ENCODE results near the gene ANAPC13. TPM values are rescaled to one million over a fixed set of nuclear protein-coding genes. Genes with fewer than 3 reads are reported as not detected.

ANAPC13 gene
- total and polyA plus RNA-seq, 2 of the 13 experiments (the other 11 are each of a cell fraction or from before 2014, with no cell fraction given), result 48.7 to 69.1 TPM

DNA sequence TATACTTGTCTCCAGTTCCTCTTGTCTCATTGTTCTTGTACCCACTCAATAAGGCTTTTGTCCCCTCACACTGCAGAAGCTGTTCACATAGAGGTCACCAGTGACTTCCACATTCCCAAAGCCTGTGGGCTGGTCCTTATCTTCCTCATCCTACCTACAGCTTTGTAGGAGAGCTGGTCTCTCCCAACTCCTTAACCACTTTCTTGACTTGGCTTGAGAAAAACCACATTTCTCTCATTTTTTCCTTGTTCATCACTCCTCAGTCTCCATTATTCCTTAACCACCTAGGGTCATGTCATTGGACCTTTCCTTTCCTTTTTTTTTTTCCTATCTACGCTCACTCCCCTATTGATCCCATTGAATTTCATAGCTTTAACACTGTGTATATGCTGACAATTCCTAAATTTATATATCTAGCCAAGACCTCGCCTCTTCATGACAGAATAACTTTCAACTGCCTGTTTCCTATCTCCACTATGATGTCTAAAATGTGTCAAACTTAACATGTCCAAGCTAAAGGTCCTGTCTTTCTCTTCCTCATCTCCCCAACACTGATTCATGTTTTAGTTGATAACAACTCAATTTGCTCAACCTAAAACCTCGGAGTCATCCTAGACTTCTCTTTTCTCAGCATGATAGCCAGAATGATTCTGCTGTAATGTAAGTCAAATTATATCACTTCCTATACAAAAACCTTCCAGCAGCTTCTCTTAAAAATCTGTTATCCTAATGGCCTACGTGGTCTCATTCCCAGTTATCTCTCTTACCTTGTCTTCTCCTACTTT lies 49.6 kb upstream of the ANAPC13 start:
- ChIA-PET CTCF (ENCODE audit: low intra/inter-chr PET ratio, low total read pairs) (no interaction called here), POLR2A (no interaction called here)

More for the DNA sequence above, 49.6 kb upstream of the ANAPC13 start:
- ATAC-seq (no peak), FAIRE-seq (no peak), DNase-seq (ENCODE audit: low spot score) (no peak)
- peaks cover 5 to 6% of the 10 kb centered on the region in 2 experiments for H3K36me3 ChIP-seq (replicated peaks in 1 of 2; ENCODE audit: control insufficient read depth in 1 of 2, insufficient read depth in 2 of 2, low read length in 2 of 2)
- no peaks in the 10 kb centered on the region for H3K4me1 ChIP-seq (ENCODE audit: insufficient read depth, low read length)
- no peaks in the 10 kb centered on the region for H3K27me3 ChIP-seq (ENCODE audit: control insufficient read depth in 1 of 2, insufficient read depth in 2 of 2, low read length in 2 of 2)
- intact Hi-C loops (cut with micrococcal nuclease; ENCODE audit: unreplicated experiment) (no loop called here), in situ Hi-C loops (cut with HindIII; ENCODE audit: extremely low pct_ligation_motif_present, low pct_unique_long_range_greater_than_20kb) (no loop called here)
- no peak overlapping the region for H3K27ac ChIP-seq (ENCODE audit: extremely low read length, insufficient read depth, low read length)
- H2AFZ ChIP-seq (ENCODE audit: low read length), result no peak overlapping the region
- no peak overlapping the region for H3K4me2 ChIP-seq (ENCODE audit: low read depth, low read length)
- BruUV-seq (replicated peaks), result no TSS peak
- no peak overlapping the region for H3K9ac ChIP-seq (ENCODE audit: insufficient read depth, low read depth, low read length)
- TF ChIP-seq RXRA (CRISPR knock-in tag; IDR thresholded peaks at IDR 0.05) (no peak), ZNF883 (CRISPR knock-in tag; IDR thresholded peaks at IDR 0.05; ENCODE audit: not compliant biosample characterization) (no peak), ZNF136 (CRISPR knock-in tag; IDR thresholded peaks at IDR 0.05; ENCODE audit: low read depth) (no peak), ZSCAN20 (CRISPR knock-in tag; IDR thresholded peaks at IDR 0.05; ENCODE audit: borderline replicate concordance) (no peak), SMC3 (IDR thresholded peaks at IDR 0.05; ENCODE audit: low read length) (no peak), HNRNPUL1 (IDR thresholded peaks at IDR 0.05; ENCODE audit: low read depth, low read length) (no peak), ZNF468 (CRISPR knock-in tag; IDR thresholded peaks at IDR 0.05) (no peak), ZEB1 (IDR thresholded peaks at IDR 0.05; ENCODE audit: insufficient replicate concordance, low read depth) (no peak), THYN1 (CRISPR knock-in tag; IDR thresholded peaks at IDR 0.05; ENCODE audit: borderline replicate concordance, low read depth) (no peak)
- TF ChIP-seq, protein P1, sequence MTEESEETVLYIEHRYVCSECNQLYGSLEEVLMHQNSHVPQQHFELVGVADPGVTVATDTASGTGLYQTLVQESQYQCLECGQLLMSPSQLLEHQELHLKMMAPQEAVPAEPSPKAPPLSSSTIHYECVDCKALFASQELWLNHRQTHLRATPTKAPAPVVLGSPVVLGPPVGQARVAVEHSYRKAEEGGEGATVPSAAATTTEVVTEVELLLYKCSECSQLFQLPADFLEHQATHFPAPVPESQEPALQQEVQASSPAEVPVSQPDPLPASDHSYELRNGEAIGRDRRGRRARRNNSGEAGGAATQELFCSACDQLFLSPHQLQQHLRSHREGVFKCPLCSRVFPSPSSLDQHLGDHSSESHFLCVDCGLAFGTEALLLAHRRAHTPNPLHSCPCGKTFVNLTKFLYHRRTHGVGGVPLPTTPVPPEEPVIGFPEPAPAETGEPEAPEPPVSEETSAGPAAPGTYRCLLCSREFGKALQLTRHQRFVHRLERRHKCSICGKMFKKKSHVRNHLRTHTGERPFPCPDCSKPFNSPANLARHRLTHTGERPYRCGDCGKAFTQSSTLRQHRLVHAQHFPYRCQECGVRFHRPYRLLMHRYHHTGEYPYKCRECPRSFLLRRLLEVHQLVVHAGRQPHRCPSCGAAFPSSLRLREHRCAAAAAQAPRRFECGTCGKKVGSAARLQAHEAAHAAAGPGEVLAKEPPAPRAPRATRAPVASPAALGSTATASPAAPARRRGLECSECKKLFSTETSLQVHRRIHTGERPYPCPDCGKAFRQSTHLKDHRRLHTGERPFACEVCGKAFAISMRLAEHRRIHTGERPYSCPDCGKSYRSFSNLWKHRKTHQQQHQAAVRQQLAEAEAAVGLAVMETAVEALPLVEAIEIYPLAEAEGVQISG (CRISPR knock-in tag; IDR thresholded peaks at IDR 0.05), result no peak
- TF ChIP-seq, protein P2, sequence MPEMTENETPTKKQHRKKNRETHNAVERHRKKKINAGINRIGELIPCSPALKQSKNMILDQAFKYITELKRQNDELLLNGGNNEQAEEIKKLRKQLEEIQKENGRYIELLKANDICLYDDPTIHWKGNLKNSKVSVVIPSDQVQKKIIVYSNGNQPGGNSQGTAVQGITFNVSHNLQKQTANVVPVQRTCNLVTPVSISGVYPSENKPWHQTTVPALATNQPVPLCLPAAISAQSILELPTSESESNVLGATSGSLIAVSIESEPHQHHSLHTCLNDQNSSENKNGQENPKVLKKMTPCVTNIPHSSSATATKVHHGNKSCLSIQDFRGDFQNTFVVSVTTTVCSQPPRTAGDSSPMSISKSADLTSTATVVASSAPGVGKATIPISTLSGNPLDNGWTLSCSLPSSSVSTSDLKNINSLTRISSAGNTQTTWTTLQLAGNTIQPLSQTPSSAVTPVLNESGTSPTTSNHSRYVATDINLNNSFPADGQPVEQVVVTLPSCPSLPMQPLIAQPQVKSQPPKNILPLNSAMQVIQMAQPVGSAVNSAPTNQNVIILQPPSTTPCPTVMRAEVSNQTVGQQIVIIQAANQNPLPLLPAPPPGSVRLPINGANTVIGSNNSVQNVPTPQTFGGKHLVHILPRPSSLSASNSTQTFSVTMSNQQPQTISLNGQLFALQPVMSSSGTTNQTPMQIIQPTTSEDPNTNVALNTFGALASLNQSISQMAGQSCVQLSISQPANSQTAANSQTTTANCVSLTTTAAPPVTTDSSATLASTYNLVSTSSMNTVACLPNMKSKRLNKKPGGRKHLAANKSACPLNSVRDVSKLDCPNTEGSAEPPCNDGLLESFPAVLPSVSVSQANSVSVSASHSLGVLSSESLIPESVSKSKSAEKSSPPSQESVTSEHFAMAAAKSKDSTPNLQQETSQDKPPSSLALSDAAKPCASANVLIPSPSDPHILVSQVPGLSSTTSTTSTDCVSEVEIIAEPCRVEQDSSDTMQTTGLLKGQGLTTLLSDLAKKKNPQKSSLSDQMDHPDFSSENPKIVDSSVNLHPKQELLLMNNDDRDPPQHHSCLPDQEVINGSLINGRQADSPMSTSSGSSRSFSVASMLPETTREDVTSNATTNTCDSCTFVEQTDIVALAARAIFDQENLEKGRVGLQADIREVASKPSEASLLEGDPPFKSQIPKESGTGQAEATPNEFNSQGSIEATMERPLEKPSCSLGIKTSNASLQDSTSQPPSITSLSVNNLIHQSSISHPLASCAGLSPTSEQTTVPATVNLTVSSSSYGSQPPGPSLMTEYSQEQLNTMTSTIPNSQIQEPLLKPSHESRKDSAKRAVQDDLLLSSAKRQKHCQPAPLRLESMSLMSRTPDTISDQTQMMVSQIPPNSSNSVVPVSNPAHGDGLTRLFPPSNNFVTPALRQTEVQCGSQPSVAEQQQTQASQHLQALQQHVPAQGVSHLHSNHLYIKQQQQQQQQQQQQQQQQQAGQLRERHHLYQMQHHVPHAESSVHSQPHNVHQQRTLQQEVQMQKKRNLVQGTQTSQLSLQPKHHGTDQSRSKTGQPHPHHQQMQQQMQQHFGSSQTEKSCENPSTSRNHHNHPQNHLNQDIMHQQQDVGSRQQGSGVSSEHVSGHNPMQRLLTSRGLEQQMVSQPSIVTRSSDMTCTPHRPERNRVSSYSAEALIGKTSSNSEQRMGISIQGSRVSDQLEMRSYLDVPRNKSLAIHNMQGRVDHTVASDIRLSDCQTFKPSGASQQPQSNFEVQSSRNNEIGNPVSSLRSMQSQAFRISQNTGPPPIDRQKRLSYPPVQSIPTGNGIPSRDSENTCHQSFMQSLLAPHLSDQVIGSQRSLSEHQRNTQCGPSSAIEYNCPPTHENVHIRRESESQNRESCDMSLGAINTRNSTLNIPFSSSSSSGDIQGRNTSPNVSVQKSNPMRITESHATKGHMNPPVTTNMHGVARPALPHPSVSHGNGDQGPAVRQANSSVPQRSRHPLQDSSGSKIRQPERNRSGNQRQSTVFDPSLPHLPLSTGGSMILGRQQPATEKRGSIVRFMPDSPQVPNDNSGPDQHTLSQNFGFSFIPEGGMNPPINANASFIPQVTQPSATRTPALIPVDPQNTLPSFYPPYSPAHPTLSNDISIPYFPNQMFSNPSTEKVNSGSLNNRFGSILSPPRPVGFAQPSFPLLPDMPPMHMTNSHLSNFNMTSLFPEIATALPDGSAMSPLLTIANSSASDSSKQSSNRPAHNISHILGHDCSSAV (CRISPR knock-in tag; IDR thresholded peaks at IDR 0.05; ENCODE audit: borderline replicate concordance), result no peak
- 97% methylated on average over 4 of the region's 4 CpGs for WGBS (ENCODE audit: low lambda C conversion rate)
- H3K4me3 ChIP-seq (replicated peaks in 1 of 3; ENCODE audit: insufficient read depth in 1 of 3, low read depth in 2 of 3, low read length in 3 of 3), result no peak overlapping the region
- H4K20me1 ChIP-seq (ENCODE audit: insufficient read depth, low read length), result no peaks in the 10 kb centered on the region
- no peaks in the 10 kb centered on the region for H3K79me2 ChIP-seq (ENCODE audit: insufficient read depth, low read length)
- H3K9me3 ChIP-seq (ENCODE audit: low read length), result no peaks in the 10 kb centered on the region

Data from HepG2 (cell line).